ENCODE measurements around the gene ATP6V0B. TPM values are rescaled to one million over a fixed set of nuclear protein-coding genes. Genes with fewer than 3 reads are reported as not detected.
A peak's percentile ranks its signal among the peaks of the same experiment; 100 is the strongest.

Gene ATP6V0B
- total and polyA plus RNA-seq, 9 of the 15 experiments (the other 6 are each of a cell fraction or from before 2014, with no cell fraction given) = 137 to 328 (median 220) TPM

DNA sequence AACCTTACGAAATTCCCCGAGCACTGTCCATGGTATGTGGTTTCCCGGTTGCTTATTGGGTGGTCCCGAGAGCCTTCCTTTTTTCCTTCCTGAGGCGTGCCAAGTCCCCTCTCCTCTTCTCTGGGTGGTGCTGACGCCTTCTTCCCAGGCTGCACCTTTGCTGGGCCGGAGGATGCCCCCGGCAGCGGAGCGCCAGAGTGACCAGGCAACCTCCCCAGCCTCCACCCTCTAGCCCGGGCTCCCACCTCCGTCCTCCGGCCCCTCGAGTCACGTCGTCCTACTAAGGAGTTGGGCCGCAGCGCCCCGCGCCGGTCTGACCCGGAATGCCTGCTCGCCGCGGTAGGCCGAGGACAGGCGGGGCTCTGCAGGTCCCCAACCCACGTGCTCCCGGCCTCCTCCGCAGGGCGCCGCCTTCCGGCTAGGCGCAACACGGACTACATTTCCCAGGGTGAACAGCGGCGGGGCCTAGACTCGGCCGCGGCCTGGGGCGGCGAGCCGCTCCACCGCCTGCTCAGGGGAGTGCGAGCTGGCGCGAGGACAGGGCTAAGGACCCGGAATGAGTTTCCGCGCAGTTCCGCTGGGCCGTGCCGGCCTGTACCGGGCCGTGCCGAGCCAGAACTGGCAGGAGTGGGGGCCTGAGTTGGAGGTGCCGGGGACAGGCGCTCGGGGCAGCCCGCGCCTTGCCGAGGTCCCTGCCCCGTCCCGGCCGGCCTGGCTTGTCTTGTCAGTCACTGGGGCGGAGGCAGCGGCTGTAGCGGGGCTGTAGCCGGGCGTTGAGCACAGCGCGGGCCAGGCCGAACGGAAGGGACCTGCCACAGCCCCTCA is 28.3 kb upstream of the ATP6V0B start, which contains the start of gene IPO13 (continued):
- TF ChIP-seq, protein P1, sequence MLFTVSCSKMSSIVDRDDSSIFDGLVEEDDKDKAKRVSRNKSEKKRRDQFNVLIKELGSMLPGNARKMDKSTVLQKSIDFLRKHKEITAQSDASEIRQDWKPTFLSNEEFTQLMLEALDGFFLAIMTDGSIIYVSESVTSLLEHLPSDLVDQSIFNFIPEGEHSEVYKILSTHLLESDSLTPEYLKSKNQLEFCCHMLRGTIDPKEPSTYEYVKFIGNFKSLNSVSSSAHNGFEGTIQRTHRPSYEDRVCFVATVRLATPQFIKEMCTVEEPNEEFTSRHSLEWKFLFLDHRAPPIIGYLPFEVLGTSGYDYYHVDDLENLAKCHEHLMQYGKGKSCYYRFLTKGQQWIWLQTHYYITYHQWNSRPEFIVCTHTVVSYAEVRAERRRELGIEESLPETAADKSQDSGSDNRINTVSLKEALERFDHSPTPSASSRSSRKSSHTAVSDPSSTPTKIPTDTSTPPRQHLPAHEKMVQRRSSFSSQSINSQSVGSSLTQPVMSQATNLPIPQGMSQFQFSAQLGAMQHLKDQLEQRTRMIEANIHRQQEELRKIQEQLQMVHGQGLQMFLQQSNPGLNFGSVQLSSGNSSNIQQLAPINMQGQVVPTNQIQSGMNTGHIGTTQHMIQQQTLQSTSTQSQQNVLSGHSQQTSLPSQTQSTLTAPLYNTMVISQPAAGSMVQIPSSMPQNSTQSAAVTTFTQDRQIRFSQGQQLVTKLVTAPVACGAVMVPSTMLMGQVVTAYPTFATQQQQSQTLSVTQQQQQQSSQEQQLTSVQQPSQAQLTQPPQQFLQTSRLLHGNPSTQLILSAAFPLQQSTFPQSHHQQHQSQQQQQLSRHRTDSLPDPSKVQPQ (CRISPR knock-in tag; IDR thresholded peaks at IDR 0.05; ENCODE audit: borderline replicate concordance) = no peak
- TF ChIP-seq SMC3 (conservative IDR thresholded peaks at IDR 0.05; ENCODE audit: insufficient read depth, low read depth, low read length) = peak; percentile 61
- TF ChIP-seq RAD21 (CRISPR knock-in tag; conservative IDR thresholded peaks at IDR 0.05 in 1 of 2, IDR thresholded peaks at IDR 0.05 in 1 of 2) = peak; percentile 67 to 76
- TF ChIP-seq ZNF197 (CRISPR knock-in tag; IDR thresholded peaks at IDR 0.05; ENCODE audit: low read depth) = 0 out of 2 replicates have a peak, but pooled peaks have one; percentile 87
- TF ChIP-seq DNMT1 (IDR thresholded peaks at IDR 0.05) = no peak
- no peak for TF ChIP-seq RFX1 (IDR thresholded peaks at IDR 0.05)
- no peak for TF ChIP-seq SMARCA5 (IDR thresholded peaks at IDR 0.05)
- no peak; the same call in 1 of the 2 replicates for TF ChIP-seq NCOA1 (IDR thresholded peaks at IDR 0.05; ENCODE audit: low read depth)
- peak in 1 of 2 experiments; percentile 100 for TF ChIP-seq NCOA2 (IDR thresholded peaks at IDR 0.05; ENCODE audit: partially characterized antibody in 2 of 2)
- peak; percentile 68; the same call in 1 of the 2 replicates for TF ChIP-seq ZBTB17 (CRISPR knock-in tag; IDR thresholded peaks at IDR 0.05)
- no peak for TF ChIP-seq DDX20 (tag; IDR thresholded peaks at IDR 0.05; ENCODE audit: low read depth)
- no peak for TF ChIP-seq ZNF431 (CRISPR knock-in tag; IDR thresholded peaks at IDR 0.05)
- TF ChIP-seq TBP (optimal IDR thresholded peaks at IDR 0.05; ENCODE audit: low read depth, low read length) = peak; percentile 91
- peak; percentile 26; the same call in 1 of the 2 replicates for TF ChIP-seq MYNN (IDR thresholded peaks at IDR 0.05)
- TF ChIP-seq MYNN (CRISPR knock-in tag; IDR thresholded peaks at IDR 0.05) = no peak
- peak; percentile 27; the same call in 1 of the 2 replicates for TF ChIP-seq ZBED1 (IDR thresholded peaks at IDR 0.05)
- TF ChIP-seq, protein P2, sequence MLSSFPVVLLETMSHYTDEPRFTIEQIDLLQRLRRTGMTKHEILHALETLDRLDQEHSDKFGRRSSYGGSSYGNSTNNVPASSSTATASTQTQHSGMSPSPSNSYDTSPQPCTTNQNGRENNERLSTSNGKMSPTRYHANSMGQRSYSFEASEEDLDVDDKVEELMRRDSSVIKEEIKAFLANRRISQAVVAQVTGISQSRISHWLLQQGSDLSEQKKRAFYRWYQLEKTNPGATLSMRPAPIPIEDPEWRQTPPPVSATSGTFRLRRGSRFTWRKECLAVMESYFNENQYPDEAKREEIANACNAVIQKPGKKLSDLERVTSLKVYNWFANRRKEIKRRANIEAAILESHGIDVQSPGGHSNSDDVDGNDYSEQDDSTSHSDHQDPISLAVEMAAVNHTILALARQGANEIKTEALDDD (IDR thresholded peaks at IDR 0.05) = no peak
- peak; percentile 78 to 81 for TF ChIP-seq SIX5 (IDR thresholded peaks at IDR 0.05; ENCODE audit: borderline replicate concordance in 1 of 2, insufficient read depth in 1 of 2, low read depth in 1 of 2, low read length in 2 of 2)
- 0 out of 2 replicates have a peak, but pooled peaks have one; percentile 15 for TF ChIP-seq PHB (CRISPR knock-in tag; IDR thresholded peaks at IDR 0.05)
- TF ChIP-seq, protein P3, sequence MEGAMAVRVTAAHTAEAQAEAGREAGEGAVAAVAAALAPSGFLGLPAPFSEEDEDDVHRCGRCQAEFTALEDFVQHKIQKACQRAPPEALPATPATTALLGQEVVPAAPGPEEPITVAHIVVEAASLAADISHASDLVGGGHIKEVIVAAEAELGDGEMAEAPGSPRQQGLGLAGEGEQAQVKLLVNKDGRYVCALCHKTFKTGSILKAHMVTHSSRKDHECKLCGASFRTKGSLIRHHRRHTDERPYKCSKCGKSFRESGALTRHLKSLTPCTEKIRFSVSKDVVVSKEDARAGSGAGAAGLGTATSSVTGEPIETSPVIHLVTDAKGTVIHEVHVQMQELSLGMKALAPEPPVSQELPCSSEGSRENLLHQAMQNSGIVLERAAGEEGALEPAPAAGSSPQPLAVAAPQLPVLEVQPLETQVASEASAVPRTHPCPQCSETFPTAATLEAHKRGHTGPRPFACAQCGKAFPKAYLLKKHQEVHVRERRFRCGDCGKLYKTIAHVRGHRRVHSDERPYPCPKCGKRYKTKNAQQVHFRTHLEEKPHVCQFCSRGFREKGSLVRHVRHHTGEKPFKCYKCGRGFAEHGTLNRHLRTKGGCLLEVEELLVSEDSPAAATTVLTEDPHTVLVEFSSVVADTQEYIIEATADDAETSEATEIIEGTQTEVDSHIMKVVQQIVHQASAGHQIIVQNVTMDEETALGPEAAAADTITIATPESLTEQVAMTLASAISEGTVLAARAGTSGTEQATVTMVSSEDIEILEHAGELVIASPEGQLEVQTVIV (CRISPR knock-in tag; IDR thresholded peaks at IDR 0.05; ENCODE audit: borderline replicate concordance) = no peak
- TF ChIP-seq ILK (tag; IDR thresholded peaks at IDR 0.05; ENCODE audit: borderline replicate concordance, low read depth) = no peak
- no peak; the same call in 1 of the 2 replicates for TF ChIP-seq MTA2 (IDR thresholded peaks at IDR 0.05; ENCODE audit: low read depth)
- no peak for TF ChIP-seq FOS (IDR thresholded peaks at IDR 0.05; ENCODE audit: extremely low read depth, insufficient read length)
- TF ChIP-seq ZNF12 (CRISPR knock-in tag; IDR thresholded peaks at IDR 0.05) = peak; percentile 73; the same call in 1 of the 2 replicates

Measured in K562 (cell line).